Nephron progenitor cell (in vitro differentiated cells): Measurements from ENCODE around the gene SIK3.
A peak's percentile ranks its signal among the peaks of the same experiment; 100 is the strongest.

Source experiments
- DNase-seq: peaks from one replicate; pipeline ENCODE4 v3.0.0; 2021
- H3K27ac Mint-ChIP-seq: 2 replicates; pipeline ENCODE4 v1.8.0; 2021; ENCODE audit warnings: mild to moderate bottlenecking, moderate library complexity, mixed read lengths
- H3K27me3 Mint-ChIP-seq: 2 replicates; pipeline ENCODE4 v1.8.0; 2021; ENCODE audit warnings: mild to moderate bottlenecking, low read depth, mixed read lengths; ENCODE audit not compliant: poor library complexity
- H3K36me3 Mint-ChIP-seq: 2 replicates; pipeline ENCODE4 v1.8.0; 2021; ENCODE audit warnings: low read depth, mixed read lengths
- H3K4me1 Mint-ChIP-seq: 2 replicates; pipeline ENCODE4 v1.8.0; 2021; ENCODE audit warnings: mixed read lengths
- H3K4me3 Mint-ChIP-seq: 2 replicates; pipeline ENCODE4 v1.8.0; 2021; ENCODE audit warnings: mild to moderate bottlenecking, moderate library complexity, mixed read lengths
- H3K9me3 Mint-ChIP-seq: 2 replicates; pipeline ENCODE4 v1.8.0; 2021; ENCODE audit warnings: mild to moderate bottlenecking, moderate library complexity, mixed read lengths
- TF ChIP-seq, protein P1 (sequence below): fragments of 200-600 bp; sonication (generic); IDR thresholded peaks from 2 replicates; pipeline ENCODE4 v1.5.0; 2021; ENCODE audit warnings: antibody characterized with exemption

SIK3 gene

DNA sequence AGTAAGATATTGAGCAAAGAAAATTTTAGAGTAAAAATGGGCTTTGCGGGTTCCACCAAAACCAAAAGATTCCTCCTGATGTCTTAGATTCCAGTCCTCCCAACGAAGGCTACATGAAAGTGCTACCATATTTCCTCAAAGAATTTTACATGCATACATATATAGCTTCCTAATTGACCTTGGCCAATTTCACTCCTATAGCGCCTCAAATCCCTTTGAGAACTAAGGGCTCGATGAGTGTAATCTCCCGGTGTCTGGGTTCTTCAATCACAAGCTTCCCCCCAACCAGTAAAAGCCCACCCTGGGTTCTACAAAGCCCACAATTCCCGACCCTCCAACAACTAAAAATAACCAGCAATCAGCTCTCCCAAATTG is 1.2 kb downstream of the SIK3 start:
- Mint-ChIP-seq H3K36me3 (peaks cover 13% of the 10 kb centered on the region), H3K4me3 (peak overlapping the region; percentile 94), H3K9me3 (peaks cover 5% of the 10 kb centered on the region), H3K27ac (peak overlapping the region; percentile 88), H3K27me3 (peaks cover 10% of the 10 kb centered on the region), H3K4me1 (peaks cover 60% of the 10 kb centered on the region)
- no peak for DNase-seq
- TF ChIP-seq, protein P1, sequence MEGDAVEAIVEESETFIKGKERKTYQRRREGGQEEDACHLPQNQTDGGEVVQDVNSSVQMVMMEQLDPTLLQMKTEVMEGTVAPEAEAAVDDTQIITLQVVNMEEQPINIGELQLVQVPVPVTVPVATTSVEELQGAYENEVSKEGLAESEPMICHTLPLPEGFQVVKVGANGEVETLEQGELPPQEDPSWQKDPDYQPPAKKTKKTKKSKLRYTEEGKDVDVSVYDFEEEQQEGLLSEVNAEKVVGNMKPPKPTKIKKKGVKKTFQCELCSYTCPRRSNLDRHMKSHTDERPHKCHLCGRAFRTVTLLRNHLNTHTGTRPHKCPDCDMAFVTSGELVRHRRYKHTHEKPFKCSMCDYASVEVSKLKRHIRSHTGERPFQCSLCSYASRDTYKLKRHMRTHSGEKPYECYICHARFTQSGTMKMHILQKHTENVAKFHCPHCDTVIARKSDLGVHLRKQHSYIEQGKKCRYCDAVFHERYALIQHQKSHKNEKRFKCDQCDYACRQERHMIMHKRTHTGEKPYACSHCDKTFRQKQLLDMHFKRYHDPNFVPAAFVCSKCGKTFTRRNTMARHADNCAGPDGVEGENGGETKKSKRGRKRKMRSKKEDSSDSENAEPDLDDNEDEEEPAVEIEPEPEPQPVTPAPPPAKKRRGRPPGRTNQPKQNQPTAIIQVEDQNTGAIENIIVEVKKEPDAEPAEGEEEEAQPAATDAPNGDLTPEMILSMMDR = no peak

DNA sequence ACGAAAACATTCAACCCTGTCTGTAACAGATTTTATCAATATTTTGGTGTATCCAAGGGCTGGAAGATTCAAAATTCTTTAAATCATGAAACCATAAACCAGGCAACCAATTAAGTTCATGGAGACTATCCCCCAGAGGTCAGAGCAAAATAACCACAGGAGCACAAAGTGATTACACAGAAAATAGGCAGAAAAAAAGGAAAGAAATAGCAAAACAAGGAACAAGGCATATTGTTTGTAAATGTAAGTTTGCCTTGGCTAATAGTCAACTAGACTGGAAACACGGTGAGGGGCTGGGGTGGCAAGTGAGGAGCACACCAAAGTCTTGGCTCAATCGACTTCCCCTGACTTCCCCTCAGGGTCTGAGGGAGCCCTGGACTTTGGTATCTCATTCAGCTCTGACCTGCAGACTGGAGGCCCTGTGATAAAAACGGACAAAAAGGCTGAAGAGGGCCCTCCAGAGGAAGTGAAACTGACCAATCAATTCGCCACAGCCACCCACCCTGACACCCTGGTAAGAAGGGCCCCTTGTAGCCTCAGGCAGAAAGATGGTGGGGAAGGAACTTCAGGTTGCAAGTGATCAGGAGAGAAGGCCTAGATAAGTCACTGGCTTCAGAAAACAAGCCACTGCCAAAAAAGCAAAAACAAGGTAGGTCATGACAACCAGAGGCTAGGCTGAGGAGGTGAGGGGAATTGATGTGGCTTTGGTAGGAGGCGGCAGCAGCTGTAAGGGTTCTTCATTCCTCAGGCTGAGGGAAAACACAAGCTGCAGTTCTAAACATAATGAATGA is 1.8 kb downstream of the SIK3 start:
- DNase-seq = no peak
- H3K27me3 Mint-ChIP-seq = peaks cover 10% of the 10 kb centered on the region
- H3K9me3 Mint-ChIP-seq = peaks cover 8% of the 10 kb centered on the region
- H3K4me1 Mint-ChIP-seq = peaks cover 60% of the 10 kb centered on the region
- H3K27ac Mint-ChIP-seq = peak overlapping the region; percentile 88
- H3K36me3 Mint-ChIP-seq = peaks cover 17% of the 10 kb centered on the region
- TF ChIP-seq, protein P1 = no peak
- peak overlapping the region; percentile 94 for H3K4me3 Mint-ChIP-seq

DNA sequence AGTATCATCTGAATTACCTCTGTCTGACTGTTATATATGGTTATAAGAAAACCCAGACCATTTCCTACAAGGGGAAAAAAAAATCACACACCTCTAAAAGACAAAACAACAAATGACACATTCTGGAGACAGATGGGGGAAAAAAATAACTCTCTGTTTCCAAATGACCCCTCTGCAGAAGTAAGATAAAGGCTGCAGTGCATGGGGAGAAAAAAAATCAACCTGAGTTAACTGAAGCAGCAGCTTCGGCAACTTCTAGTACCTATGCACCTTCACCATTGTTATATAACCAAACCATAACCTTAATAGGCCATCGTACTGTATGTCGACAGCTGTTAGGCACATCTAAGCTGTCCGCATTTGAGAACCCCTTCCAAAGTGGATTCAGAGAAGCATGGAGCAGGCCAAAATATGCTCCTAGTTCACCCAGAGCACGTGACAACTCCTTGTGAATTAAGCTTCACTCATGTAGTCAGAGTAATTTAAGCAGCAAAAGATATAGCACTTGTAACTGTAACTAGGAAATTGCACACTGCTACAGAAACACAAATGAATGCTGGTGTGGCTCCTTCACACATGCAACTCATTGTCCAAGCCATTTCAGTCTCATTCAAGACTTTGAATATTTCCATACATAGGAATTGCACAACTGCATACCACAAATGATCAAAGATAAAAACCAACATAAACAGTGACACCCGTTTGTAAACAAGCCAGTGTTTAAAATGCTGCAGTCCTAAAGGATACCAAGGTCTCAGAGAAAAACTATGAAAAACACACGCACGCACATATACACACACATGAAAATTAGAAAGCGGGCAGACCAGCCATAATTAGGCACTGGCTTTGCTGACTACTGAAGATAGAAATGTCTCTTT is 2.7 kb downstream of the SIK3 start:
- Mint-ChIP-seq H3K27me3 (peaks cover 10% of the 10 kb centered on the region), H3K9me3 (peaks cover 8% of the 10 kb centered on the region), H3K27ac (peak overlapping the region; percentile 88), H3K36me3 (peaks cover 21% of the 10 kb centered on the region), H3K4me1 (peaks cover 53% of the 10 kb centered on the region), H3K4me3 (peak overlapping the region; percentile 94)
- TF ChIP-seq, protein P1 = no peak
- no peak for DNase-seq

DNA sequence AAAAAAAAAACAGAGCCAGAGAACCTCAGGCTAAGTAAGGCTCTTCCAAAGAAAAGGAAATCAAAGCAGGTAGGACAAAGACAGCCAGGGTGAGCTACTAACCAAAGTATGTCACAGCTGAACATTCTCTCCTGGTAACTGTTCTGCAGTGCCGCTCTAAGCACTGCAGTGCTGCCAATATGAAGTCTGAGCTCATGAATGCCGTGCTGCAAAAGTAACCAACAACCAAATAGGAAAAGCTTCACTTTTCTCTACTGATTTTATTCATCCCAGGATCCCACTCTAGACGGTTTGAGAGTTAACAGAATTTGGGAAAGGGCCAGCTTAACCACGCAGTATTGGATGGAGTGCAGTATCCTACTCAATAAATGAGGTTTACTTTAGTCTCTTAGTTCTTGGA is 3.5 kb downstream of the SIK3 start:
- DNase-seq = no peak
- Mint-ChIP-seq H3K4me1 (peaks cover 45% of the 10 kb centered on the region), H3K9me3 (peaks cover 8% of the 10 kb centered on the region)

DNA sequence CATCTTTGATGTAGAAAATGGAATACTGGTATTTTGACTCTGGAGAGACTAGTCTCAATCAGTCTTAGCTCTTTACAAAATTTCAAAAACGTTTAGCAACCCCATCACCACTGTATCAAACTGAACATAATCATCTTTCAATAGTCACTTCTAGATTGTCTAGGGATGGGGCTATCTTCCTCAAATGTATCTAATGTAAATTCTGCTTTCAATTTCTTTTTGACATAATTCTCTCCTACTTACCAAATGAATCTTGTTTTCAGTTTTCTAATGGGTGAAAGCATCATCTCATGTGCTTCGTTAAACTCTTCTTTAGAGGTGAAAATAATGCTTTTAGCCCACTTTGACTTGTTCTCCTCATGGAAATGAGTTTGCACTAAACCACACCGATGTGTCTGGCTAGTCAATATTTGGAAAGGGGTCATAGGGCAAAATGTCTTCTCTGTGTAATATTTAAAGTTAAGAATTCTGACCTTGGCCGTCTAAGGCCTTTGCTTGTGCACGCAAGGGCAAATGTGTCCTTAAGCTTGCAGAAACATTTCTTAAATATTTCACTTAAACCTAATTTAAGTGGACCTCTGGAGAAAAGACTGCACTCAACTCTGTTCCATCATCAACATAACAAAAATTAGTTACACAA is 5.2 kb downstream of the SIK3 start:
- no peak for DNase-seq
- Mint-ChIP-seq H3K4me3 (no peak overlapping the region), H3K27me3 (peaks cover 8% of the 10 kb centered on the region), H3K9me3 (peaks cover 8% of the 10 kb centered on the region), H3K36me3 (peaks cover 33% of the 10 kb centered on the region), H3K27ac (no peak overlapping the region), H3K4me1 (peaks cover 33% of the 10 kb centered on the region)
- TF ChIP-seq, protein P1 = no peak

More for the DNA sequence above, 3.5 kb downstream of the SIK3 start:
- Mint-ChIP-seq H3K4me3 (peak overlapping the region; percentile 94), H3K27ac (no peak overlapping the region), H3K27me3 (peaks cover 10% of the 10 kb centered on the region), H3K36me3 (peaks cover 28% of the 10 kb centered on the region)
- TF ChIP-seq, protein P1 = no peak
